Sigmoid colon (tissue), 4 donors: ENCODE measurements around the gene TBC1D2B.
"Not testable (repeated sequence)": the region's sequence is repeated elsewhere in the genome, so short reads cannot be mapped to it uniquely, and the experiment has no call there.

Experiments used
- POLR2A ChIP-seq, 2 donors: fragments of 450-650 bp; IDR thresholded peaks; one replicate each; pipeline ENCODE4 v1.6.1; 2016; ENCODE audit warnings: antibody characterized with exemption in 2 of 2, mild to moderate bottlenecking in 2 of 2, moderate library complexity in 2 of 2
- POLR2AphosphoS5 ChIP-seq, 4 donors: sonication (generic); formaldehyde crosslinking; IDR thresholded peaks; one replicate each; pipeline ENCODE4 v1.6.1; 2017; ENCODE audit warnings: antibody characterized with exemption in 4 of 4
- TF ChIP-seq, protein P1 (sequence below), 4 experiments: fragments of 450-650 bp in 3 of 4; fragments of 200-600 bp in 1 of 4; IDR thresholded peaks; one replicate each; pipeline ENCODE4 v1.5.1; 2016 to 2019; ENCODE audit warnings: antibody characterized with exemption in 4 of 4, mild to moderate bottlenecking in 3 of 4, moderate library complexity in 2 of 4

- not testable (repeated sequence) for TF ChIP-seq POLR2A, POLR2AphosphoS5 (IDR thresholded peaks at IDR 0.05)
- TF ChIP-seq, protein P1, sequence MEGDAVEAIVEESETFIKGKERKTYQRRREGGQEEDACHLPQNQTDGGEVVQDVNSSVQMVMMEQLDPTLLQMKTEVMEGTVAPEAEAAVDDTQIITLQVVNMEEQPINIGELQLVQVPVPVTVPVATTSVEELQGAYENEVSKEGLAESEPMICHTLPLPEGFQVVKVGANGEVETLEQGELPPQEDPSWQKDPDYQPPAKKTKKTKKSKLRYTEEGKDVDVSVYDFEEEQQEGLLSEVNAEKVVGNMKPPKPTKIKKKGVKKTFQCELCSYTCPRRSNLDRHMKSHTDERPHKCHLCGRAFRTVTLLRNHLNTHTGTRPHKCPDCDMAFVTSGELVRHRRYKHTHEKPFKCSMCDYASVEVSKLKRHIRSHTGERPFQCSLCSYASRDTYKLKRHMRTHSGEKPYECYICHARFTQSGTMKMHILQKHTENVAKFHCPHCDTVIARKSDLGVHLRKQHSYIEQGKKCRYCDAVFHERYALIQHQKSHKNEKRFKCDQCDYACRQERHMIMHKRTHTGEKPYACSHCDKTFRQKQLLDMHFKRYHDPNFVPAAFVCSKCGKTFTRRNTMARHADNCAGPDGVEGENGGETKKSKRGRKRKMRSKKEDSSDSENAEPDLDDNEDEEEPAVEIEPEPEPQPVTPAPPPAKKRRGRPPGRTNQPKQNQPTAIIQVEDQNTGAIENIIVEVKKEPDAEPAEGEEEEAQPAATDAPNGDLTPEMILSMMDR (IDR thresholded peaks at IDR 0.05), result not testable (repeated sequence)
Measured at GRCh38 chr15:77951105-77951786, 126.3 kb downstream of the TBC1D2B start.
